GM12801 (cell line): ENCODE results near the gene MRPL14.

ENCODE experiments used
- CTCF ChIP-seq: IDR thresholded peaks from one replicate; pipeline ENCODE4 v1.5.1; 2011; ENCODE audit warnings: control low read depth; ENCODE audit not compliant: insufficient read length; ENCODE audit errors: extremely low read depth

The MRPL14 gene

GRCh38 chr6:44127186-44128019 lies at the start of gene MRPL14, which contains the start of gene TMEM63B:
Gene MRPL14, minus strand, starts transcription at chr6:44127452. Its CDS starts 10,841 bp downstream, at chr6:44116611.
Gene TMEM63B, plus strand, starts transcription at chr6:44127554. Its CDS starts 7,031 bp downstream, at chr6:44134585.
- no peak for TF ChIP-seq CTCF

DNA sequence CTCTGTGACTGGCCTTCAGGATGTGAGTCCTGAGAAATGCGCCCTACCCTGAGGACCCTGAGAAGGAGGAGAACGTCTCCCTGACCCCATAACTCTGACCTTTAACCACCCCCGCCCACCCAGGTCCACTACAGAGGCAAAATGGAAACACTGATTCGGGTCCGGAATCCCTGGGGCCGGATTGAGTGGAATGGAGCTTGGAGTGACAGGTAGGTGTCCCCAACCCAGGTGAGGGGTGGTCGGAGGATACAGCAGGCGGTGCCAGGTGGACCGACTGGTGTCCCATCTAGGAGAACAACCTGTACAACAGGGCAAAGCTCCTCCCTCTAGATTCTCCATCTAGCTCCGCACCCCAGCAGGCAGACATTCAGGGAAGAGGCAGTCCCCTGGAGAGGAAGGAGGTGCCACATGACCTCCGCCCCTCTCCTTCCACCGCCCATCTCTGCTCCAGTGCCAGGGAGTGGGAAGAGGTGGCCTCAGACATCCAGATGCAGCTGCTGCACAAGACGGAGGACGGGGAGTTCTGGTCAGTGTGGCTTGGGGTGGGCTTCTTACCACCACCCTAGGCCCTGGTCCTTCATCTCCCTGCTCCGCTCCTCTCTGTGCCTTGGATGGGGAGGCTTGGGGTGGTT lies 49.0 kb upstream of the MRPL14 start:
- TF ChIP-seq CTCF: no peak

- peak; percentile 66 for TF ChIP-seq CTCF
These were observed 45.7 kb upstream of the MRPL14 start for GRCh38 chr6:44172731-44173500.

DNA sequence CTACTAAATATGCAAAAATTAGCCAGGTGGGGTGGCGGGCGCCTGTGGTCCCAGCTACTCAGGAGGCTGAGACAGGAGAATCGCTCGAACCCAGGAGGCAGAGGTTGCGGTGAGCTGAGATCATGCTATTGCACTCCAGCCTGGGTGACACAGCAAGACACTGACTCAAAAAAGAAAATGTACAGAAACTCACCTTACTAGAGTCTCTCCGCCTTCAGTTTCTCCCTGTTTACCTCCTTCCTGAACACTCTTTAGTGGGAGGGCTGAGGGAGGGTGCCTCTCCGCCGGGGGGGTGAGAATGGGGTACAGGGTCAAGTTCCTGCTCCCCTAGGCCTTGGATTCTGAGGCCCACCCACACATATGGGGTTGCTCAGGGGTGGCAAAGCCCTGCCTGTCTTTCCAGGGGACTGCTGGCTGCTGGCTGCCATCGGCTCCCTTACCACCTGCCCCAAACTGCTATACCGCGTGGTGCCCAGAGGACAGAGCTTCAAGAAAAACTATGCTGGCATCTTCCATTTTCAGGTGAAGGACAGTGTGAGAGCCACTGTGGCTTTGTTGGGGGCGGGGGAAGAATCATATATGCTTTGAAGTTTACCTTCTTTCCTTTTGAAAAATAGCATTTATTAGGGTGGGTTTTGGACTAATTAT lies 44.8 kb upstream of the MRPL14 start:
- TF ChIP-seq CTCF: no peak

DNA sequence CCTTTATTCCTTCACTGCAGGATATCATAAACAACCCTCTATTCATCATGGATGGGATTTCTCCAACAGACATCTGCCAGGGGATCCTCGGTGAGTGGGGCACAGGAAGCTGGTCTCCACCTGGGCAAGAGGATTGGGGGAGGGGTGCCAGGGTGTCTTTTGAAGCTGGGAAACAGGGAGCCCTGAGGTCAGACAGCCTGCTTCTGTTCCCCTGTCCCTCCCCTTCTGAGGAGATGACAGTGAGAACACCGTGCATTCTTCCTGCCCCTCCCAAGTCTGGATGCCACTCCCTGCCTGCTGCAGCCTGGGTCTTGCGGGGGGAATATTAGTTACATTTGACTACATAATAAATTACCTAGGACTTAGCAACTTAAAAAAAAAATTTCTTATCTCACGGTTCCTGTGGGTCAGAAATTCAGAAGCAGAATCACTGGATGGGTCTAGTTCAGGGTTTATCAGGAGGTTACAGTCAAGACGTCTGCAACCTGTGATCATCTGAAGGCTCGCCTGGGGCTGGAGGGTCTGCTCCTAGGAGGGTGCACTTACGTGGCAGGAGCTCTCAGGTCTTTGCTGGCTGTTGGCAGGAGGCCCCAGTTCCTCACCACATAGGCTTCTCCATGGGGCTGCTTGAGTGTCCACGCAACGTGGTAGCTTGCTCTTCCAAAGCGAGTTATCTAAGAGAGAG lies 42.8 kb upstream of the MRPL14 start:
- no peak for TF ChIP-seq CTCF

DNA sequence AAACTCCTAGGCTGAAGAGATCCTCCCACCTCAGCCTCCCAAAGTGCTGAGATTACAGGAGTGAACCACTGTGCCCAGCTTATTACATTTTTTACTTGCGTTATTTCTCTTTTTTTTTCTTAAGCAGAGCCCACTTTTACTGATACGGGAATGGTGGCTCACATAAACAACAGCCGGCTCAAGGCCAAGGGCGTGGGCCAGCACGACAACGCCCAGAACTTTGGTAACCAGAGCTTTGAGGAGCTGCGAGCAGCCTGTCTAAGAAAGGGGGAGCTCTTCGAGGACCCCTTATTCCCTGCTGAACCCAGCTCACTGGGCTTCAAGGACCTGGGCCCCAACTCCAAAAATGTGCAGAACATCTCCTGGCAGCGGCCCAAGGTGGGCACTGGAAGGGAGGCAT lies 41.9 kb upstream of the MRPL14 start:
- no peak for TF ChIP-seq CTCF

DNA sequence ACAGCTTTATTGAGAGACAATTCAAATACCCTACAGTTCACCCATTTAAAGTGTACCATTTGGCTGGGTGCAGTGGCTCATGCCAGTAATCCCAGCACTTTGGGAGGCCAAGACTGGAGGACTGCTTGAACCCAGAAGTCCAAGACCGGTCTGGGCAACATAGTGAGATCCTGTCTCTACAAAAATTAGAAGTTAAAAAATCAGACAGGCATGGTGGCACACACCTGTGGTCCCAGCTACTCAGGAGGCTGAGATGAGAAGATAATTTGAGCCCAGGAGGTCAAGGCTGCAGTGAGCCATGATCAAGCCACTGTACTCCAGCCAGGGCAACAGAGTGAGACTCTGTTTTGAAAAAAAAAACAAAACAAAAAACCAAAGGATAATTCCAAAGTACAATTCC lies 40.3 kb upstream of the MRPL14 start:
- no peak for TF ChIP-seq CTCF
